ENCODE data around the gene TXNDC8. TPM values are rescaled to one million over a fixed set of nuclear protein-coding genes. Genes with fewer than 3 reads are reported as not detected.

Gene TXNDC8
- total and polyA plus RNA-seq, 2 of the 13 experiments (the other 11 are each of a cell fraction or from before 2014, with no cell fraction given), result not detected

DNA sequence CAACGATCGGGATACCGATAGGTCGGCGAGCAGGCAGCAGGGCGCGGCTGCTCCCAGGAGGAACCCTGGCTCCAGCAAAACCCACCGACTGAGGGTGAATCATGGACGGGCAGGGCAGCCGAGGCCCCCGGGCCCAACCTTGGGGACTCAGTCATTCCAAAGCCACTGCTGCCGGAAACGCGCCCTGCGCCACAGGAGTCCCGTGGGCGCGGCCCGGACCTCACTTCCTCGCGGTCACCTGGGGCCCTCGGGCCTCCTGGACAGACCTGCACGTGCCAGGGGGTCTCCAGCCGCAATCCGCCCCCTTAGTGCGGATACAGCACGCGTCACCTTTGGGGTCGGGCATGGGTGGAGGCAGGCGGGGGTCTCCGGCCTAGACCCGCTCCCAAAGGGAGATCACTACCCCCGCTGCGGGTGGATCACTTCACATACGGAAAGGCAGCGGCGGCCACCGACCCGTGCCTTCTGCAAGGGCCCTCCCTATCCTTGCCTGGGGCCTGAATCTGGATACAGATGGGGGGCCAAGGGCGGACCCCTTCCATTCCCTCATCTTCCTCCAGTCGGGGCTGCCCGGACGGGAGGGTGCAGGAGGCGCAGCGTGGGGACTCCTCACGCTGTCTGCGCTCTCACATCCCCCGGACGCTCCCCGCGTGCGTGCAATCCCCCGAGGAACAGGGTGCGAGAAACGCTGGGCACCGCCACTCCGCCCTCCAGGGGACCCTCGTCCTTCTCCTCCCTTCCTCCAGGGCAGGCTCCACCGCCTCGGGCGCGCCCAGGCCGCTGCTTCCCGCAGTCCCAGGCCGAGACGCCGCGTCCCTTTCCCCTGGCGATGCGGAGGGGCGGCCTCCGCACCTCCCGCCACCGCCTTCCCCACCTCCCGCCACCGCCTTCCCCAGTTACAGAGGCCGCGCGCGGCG, 81.9 kb downstream of the TXNDC8 start (continued):
- TF ChIP-seq ZNF292 (CRISPR knock-in tag; IDR thresholded peaks at IDR 0.05; ENCODE audit: borderline replicate concordance, low read depth) (peak; percentile 58), PRMT3 (CRISPR knock-in tag; IDR thresholded peaks at IDR 0.05; ENCODE audit: borderline replicate concordance, low read depth) (peak; percentile 31; the same call in 1 of the 2 replicates), ZNF720 (CRISPR knock-in tag; IDR thresholded peaks at IDR 0.05) (no peak), BRD4 (CRISPR knock-in tag; IDR thresholded peaks at IDR 0.05) (0 out of 2 replicates have a peak, but pooled peaks have one; percentile 24), ZNF10 (CRISPR knock-in tag; IDR thresholded peaks at IDR 0.05; ENCODE audit: borderline replicate concordance, low read depth) (no peak), ZNF234 (CRISPR knock-in tag; conservative IDR thresholded peaks at IDR 0.05) (peak; percentile 60; the same call in 1 of the 2 replicates), RARG (CRISPR knock-in tag; IDR thresholded peaks at IDR 0.05; ENCODE audit: low read depth) (0 out of 2 replicates have a peak, but pooled peaks have one; percentile 25), ZNF138 (CRISPR knock-in tag; IDR thresholded peaks at IDR 0.05; ENCODE audit: low read depth) (0 out of 2 replicates have a peak, but pooled peaks have one; percentile 44), ZNF570 (CRISPR knock-in tag; IDR thresholded peaks at IDR 0.05; ENCODE audit: borderline replicate concordance) (peak; percentile 59; the same call in 1 of the 2 replicates), EED (CRISPR knock-in tag; IDR thresholded peaks at IDR 0.05) (no peak), HNF4G (IDR thresholded peaks at IDR 0.05; ENCODE audit: borderline replicate concordance, low read depth, low read length) (no peak), HNF4G (CRISPR knock-in tag; IDR thresholded peaks at IDR 0.05; ENCODE audit: borderline replicate concordance, low read depth) (no peak), ZNF83 (CRISPR knock-in tag; IDR thresholded peaks at IDR 0.05; ENCODE audit: borderline replicate concordance) (0 out of 2 replicates have a peak, but pooled peaks have one; percentile 21)
- TF ChIP-seq, protein P1, sequence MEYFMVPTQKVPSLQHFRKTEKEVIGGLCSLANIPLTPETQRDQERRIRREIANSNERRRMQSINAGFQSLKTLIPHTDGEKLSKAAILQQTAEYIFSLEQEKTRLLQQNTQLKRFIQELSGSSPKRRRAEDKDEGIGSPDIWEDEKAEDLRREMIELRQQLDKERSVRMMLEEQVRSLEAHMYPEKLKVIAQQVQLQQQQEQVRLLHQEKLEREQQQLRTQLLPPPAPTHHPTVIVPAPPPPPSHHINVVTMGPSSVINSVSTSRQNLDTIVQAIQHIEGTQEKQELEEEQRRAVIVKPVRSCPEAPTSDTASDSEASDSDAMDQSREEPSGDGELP (IDR thresholded peaks at IDR 0.05; ENCODE audit: borderline replicate concordance, low read depth), result peak; percentile 18; the same call in 1 of the 2 replicates
- TF ChIP-seq, protein P2, sequence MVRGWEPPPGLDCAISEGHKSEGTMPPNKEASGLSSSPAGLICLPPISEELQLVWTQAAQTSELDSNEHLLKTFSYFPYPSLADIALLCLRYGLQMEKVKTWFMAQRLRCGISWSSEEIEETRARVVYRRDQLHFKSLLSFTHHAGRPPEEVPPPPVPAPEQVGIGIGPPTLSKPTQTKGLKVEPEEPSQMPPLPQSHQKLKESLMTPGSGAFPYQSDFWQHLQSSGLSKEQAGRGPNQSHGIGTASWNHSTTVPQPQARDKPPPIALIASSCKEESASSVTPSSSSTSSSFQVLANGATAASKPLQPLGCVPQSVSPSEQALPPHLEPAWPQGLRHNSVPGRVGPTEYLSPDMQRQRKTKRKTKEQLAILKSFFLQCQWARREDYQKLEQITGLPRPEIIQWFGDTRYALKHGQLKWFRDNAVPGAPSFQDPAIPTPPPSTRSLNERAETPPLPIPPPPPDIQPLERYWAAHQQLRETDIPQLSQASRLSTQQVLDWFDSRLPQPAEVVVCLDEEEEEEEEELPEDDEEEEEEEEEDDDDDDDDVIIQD (CRISPR knock-in tag; IDR thresholded peaks at IDR 0.05; ENCODE audit: low read depth), result no peak
- TF ChIP-seq, protein P3, sequence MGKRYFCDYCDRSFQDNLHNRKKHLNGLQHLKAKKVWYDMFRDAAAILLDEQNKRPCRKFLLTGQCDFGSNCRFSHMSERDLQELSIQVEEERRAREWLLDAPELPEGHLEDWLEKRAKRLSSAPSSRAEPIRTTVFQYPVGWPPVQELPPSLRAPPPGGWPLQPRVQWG (CRISPR knock-in tag; IDR thresholded peaks at IDR 0.05; ENCODE audit: borderline replicate concordance, low read depth), result no peak
- TF ChIP-seq, protein P4, sequence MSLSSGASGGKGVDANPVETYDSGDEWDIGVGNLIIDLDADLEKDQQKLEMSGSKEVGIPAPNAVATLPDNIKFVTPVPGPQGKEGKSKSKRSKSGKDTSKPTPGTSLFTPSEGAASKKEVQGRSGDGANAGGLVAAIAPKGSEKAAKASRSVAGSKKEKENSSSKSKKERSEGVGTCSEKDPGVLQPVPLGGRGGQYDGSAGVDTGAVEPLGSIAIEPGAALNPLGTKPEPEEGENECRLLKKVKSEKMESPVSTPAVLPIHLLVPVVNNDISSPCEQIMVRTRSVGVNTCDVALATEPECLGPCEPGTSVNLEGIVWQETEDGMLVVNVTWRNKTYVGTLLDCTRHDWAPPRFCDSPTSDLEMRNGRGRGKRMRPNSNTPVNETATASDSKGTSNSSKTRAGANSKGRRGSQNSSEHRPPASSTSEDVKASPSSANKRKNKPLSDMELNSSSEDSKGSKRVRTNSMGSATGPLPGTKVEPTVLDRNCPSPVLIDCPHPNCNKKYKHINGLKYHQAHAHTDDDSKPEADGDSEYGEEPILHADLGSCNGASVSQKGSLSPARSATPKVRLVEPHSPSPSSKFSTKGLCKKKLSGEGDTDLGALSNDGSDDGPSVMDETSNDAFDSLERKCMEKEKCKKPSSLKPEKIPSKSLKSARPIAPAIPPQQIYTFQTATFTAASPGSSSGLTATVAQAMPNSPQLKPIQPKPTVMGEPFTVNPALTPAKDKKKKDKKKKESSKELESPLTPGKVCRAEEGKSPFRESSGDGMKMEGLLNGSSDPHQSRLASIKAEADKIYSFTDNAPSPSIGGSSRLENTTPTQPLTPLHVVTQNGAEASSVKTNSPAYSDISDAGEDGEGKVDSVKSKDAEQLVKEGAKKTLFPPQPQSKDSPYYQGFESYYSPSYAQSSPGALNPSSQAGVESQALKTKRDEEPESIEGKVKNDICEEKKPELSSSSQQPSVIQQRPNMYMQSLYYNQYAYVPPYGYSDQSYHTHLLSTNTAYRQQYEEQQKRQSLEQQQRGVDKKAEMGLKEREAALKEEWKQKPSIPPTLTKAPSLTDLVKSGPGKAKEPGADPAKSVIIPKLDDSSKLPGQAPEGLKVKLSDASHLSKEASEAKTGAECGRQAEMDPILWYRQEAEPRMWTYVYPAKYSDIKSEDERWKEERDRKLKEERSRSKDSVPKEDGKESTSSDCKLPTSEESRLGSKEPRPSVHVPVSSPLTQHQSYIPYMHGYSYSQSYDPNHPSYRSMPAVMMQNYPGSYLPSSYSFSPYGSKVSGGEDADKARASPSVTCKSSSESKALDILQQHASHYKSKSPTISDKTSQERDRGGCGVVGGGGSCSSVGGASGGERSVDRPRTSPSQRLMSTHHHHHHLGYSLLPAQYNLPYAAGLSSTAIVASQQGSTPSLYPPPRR (CRISPR knock-in tag; IDR thresholded peaks at IDR 0.05; ENCODE audit: borderline replicate concordance), result 0 out of 2 replicates have a peak, but pooled peaks have one; percentile 26

All from HepG2 (cell line).